ENCODE data around the gene PCNP. TPM values are rescaled to one million over a fixed set of nuclear protein-coding genes. Genes with fewer than 3 reads are reported as not detected.

The PCNP gene
- total RNA-seq, 1 donor from 2014 or later: 137 TPM

GRCh38 chr3:101642441-101642840 lies 68.5 kb downstream of the PCNP start:
- TF ChIP-seq CTCF (IDR thresholded peaks at IDR 0.05): no peak
- DNase-seq (no peak), ATAC-seq (no peak)
- Histone ChIP-seq H3K27ac (no peak overlapping the region), H3K27me3 (ENCODE audit: low read depth) (no peaks in the 10 kb centered on the region), H3K9me3 (no peaks in the 10 kb centered on the region), H3K4me3 (no peak overlapping the region), H3K4me1 (no peaks in the 10 kb centered on the region), H3K36me3 (peaks cover under 1% of the 10 kb centered on the region)
- intact Hi-C loops (cut with DNase I): no loop called here

DNA sequence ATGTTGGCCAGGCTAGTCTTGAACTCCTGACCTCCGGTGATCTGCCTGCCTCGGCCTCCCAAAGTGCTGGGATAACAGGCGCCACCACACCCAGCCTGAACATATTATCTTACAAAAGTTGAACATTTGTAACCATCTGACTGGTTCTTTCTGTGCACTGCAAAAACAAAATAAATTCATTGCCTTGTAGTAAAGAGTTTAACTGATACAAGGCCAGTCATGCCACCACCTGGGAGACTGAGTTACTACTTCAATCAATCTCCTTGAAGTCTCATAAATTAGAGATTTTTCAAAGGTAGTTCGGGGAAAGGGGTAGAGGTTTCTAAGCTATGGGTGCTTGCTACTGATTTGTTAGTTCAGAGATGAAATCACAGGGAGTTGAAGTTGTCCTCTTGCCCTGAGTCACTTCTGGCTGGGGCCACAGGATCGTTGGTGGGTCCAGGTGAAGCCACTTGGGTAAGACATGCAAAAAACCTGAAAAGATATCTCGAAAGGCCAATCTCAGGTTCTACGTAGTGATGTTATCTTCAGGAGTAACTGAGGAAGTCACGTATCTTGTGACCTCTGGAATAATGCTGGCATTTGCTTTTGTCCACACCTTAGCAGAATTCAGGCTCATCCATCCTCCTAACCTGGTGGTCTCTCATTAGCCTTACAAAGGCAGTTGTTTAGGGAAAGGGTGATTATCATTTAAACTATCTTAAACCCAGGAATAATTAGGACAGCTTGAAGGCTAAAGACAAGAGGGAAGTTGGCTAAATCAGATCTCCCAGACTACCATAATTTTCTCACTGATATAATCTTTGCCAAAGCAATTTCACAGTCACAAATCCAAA lies 69.2 kb downstream of the PCNP start:
- Histone ChIP-seq H3K27ac (no peak overlapping the region), H3K4me3 (no peak overlapping the region), H3K27me3 (ENCODE audit: low read depth) (no peaks in the 10 kb centered on the region), H3K4me1 (no peaks in the 10 kb centered on the region), H3K9me3 (no peaks in the 10 kb centered on the region), H3K36me3 (peaks cover 8% of the 10 kb centered on the region)
- TF ChIP-seq CTCF (IDR thresholded peaks at IDR 0.05): no peak
- intact Hi-C loops (cut with DNase I): no loop called here
- DNase-seq (no peak), ATAC-seq (no peak)

Other genes with a start within 250 kb of the PCNP start
- 18.2 TPM for gene SENP7, start 61.0 kb upstream of the PCNP start, total RNA-seq
- 17.4 TPM for gene TRMT10C, start 12.3 kb upstream of the PCNP start, total RNA-seq
- gene ZBTB11, start 103.0 kb downstream of the PCNP start, total RNA-seq: 23.5 TPM
- 793 TPM for gene RPL24, start 112.5 kb downstream of the PCNP start, total RNA-seq
- gene CEP97, start 150.4 kb downstream of the PCNP start, total RNA-seq: 8.0 TPM
- gene NXPE3, start 205.0 kb downstream of the PCNP start, total RNA-seq: 22.0 TPM

All from lower lobe of right lung (tissue), 2 donors.